HepG2 (cell line): Measurements from ENCODE around the gene CSHL1. TPM values are rescaled to one million over a fixed set of nuclear protein-coding genes. Genes with fewer than 3 reads are reported as not detected.

Source experiments
- ATAC-seq: fragments of 200-7000 bp; cut with Tn5 transposase; 3 replicates; pipeline ENCODE4 v1.9.1; 2020; ENCODE audit warnings: mild to moderate bottlenecking, moderate library complexity
- BruUV-seq: library from RNA; stranded (reverse); fragments of 400-500 nt; replicated peaks from 2 replicates; lab custom pipeline; 2021; lab: Mats Ljungman, UMichigan
- CTCF ChIA-PET: fragments of 300-600 bp; formaldehyde crosslinking; extraction: SDS; loops from one replicate; lab custom pipeline; 2021; ENCODE audit warnings: low total read pairs, inconsistent platforms, low intra/inter-chr PET ratio; lab: Yijun Ruan, JAX
- POLR2A ChIA-PET: fragments of 350-600 bp; sonication (Branson Sonifier 250); formaldehyde crosslinking; loops from one replicate; lab custom pipeline; 2020; ENCODE audit warnings: antibody characterized with exemption, inconsistent platforms; lab: Yijun Ruan, JAX
- DNase-seq: peaks from one replicate; pipeline ENCODE4 v3.0.0-alpha.2; 2015; ENCODE audit warnings: low spot score
- FAIRE-seq: peaks from 3 replicates; lab custom pipeline; 2011; peaks lifted over from hg19 to GRCh38; lab: Jason Lieb, UNC
- H2AFZ ChIP-seq: one replicate; pipeline ENCODE4 v1.6.1; 2011; ENCODE audit warnings: low read length, inconsistent platforms
- H3K27ac ChIP-seq: fragments of 300-600 bp; 3 replicates; pipeline ENCODE4 v1.8.0; 2011; ENCODE audit warnings: mixed run types, mild to moderate bottlenecking, mixed read lengths, low read length, inconsistent platforms; ENCODE audit not compliant: insufficient read depth; ENCODE audit errors: extremely low read length
- H3K27me3 ChIP-seq, 2 experiments: fragments of 200-600 bp in 1 of 2; 2 replicates in 1 of 2; 3 replicates in 1 of 2; pipeline versions ENCODE4 v1.6.0 to v1.8.0; 2011; ENCODE audit warnings: low read length in 2 of 2, mild to moderate bottlenecking in 2 of 2, moderate library complexity in 2 of 2, inconsistent platforms in 1 of 2; ENCODE audit not compliant: insufficient read depth in 2 of 2, control insufficient read depth in 1 of 2
- H3K36me3 ChIP-seq, 2 experiments: fragments of 200-600 bp in 1 of 2; replicated peaks in 1 of 2; 2 replicates in 1 of 2; 3 replicates in 1 of 2; pipeline versions ENCODE4 v1.5.1 to v1.8.0; 2011; ENCODE audit warnings: low read length in 2 of 2, inconsistent platforms in 1 of 2; ENCODE audit not compliant: insufficient read depth in 2 of 2, control insufficient read depth in 1 of 2
- H3K4me1 ChIP-seq: 2 replicates; pipeline ENCODE4 v1.5.1; 2012; ENCODE audit warnings: low read length, inconsistent platforms; ENCODE audit not compliant: insufficient read depth
- H3K4me2 ChIP-seq: 2 replicates; pipeline ENCODE4 v1.6.0; 2011; ENCODE audit warnings: low read depth, low read length, inconsistent platforms
- H3K4me3 ChIP-seq, 3 experiments: fragments of 200-600 bp in 1 of 3; sonication (generic), shearing (Covaris generic) in 1 of 3; replicated peaks in 1 of 3; 2 replicates each; pipeline ENCODE4 v1.5.1; 2011 to 2016; ENCODE audit warnings: low read length in 3 of 3, inconsistent platforms in 2 of 3, low read depth in 2 of 3, mild to moderate bottlenecking in 2 of 3, control low read depth in 1 of 3, mixed read lengths in 1 of 3; ENCODE audit not compliant: insufficient read depth in 1 of 3
- H3K79me2 ChIP-seq: one replicate; pipeline ENCODE4 v1.6.1; 2011; ENCODE audit warnings: low read length, inconsistent platforms; ENCODE audit not compliant: insufficient read depth
- H3K9ac ChIP-seq: 2 replicates; pipeline ENCODE4 v1.6.0; 2011; ENCODE audit warnings: mild to moderate bottlenecking, low read depth, low read length, inconsistent platforms; ENCODE audit not compliant: insufficient read depth
- H3K9me3 ChIP-seq: 2 replicates; pipeline ENCODE4 v1.5.1; 2012; ENCODE audit warnings: mild to moderate bottlenecking, low read length
- H4K20me1 ChIP-seq: 2 replicates; pipeline ENCODE4 v1.6.0; 2011; ENCODE audit warnings: inconsistent platforms, mild to moderate bottlenecking, low read length, moderate library complexity; ENCODE audit not compliant: insufficient read depth
- ATF7-NPFF ChIP-seq: sonication (generic); formaldehyde crosslinking; IDR thresholded peaks from 2 replicates; pipeline ENCODE4 v1.8.1; 2023; ENCODE audit warnings: mild to moderate bottlenecking, low read depth, missing genetic modification reagents, moderate library complexity
- HCFC1 ChIP-seq: fragments of 150-350 bp; IDR thresholded peaks from 2 replicates; pipeline ENCODE4 v1.6.1; 2014; ENCODE audit warnings: low read depth, low read length
- PLSCR1 ChIP-seq: sonication (generic); formaldehyde crosslinking; IDR thresholded peaks from 2 replicates; pipeline ENCODE4 v1.5.0; 2020; ENCODE audit warnings: missing genetic modification reagents, mild to moderate bottlenecking, borderline replicate concordance
- SMAD1 ChIP-seq: sonication (generic); formaldehyde crosslinking; IDR thresholded peaks from 2 replicates; pipeline ENCODE4 v1.4.0; 2020; ENCODE audit warnings: missing genetic modification reagents, low read depth, mild to moderate bottlenecking, borderline replicate concordance
- TCF12 ChIP-seq, 2 experiments: fragments of 450-650 bp in 1 of 2; sonication (generic) in 1 of 2; formaldehyde crosslinking in 1 of 2; IDR thresholded peaks; 2 replicates each; pipeline versions ENCODE4 v1.6.1 to v1.8.0; 2017 to 2022; ENCODE audit warnings: antibody characterized with exemption in 1 of 2, mild to moderate bottlenecking in 1 of 2, missing genetic modification reagents in 1 of 2, moderate library complexity in 1 of 2
- ZFX ChIP-seq: sonication (generic); formaldehyde crosslinking; IDR thresholded peaks from 2 replicates; pipeline ENCODE4 v1.4.0; 2020; ENCODE audit warnings: mild to moderate bottlenecking, low read depth, missing genetic modification reagents, moderate library complexity
- ZNF850 ChIP-seq: sonication (generic); formaldehyde crosslinking; conservative IDR thresholded peaks from 2 replicates; pipeline ENCODE4 v1.9.0; 2021; ENCODE audit warnings: mild to moderate bottlenecking, missing genetic modification reagents
- WGBS: methylation state at CpG from one replicate; pipeline ENCODE4 v1.1.6; 2017; ENCODE audit warnings: low lambda C conversion rate; 5-methylcytosine and 5-hydroxymethylcytosine counted together
- in situ Hi-C: cut with HindIII; loops from 2 replicates; pipeline ENCODE4 v1.10.0; 2017; ENCODE audit warnings: low pct_unique_long_range_greater_than_20kb; ENCODE audit not compliant: extremely low pct_ligation_motif_present
- intact Hi-C: fragments of 100-400 bp; cut with micrococcal nuclease; formaldehyde crosslinking; loops from one replicate; pipeline ENCODE4 v1.10.0; 2022; ENCODE audit not compliant: unreplicated experiment
- polyA plus RNA-seq, 8 experiments: library from polyadenylated mRNA; depleted of rRNA in 3 of 8; stranded (reverse) in 7 of 8; unstranded in 1 of 8; fragments of >200 nt; fragmentation: Illumina TruSeq in 4 of 8; extraction: Trizol in 4 of 8; gene quantifications; 2 replicates each; pipeline versions ENCODE4 v1.2.1 to v1.2.3, GENCODE V29; 2011 to 2016; ENCODE audit warnings: low read depth in 4 of 8, missing spikeins in 1 of 8, mixed read lengths in 1 of 8; ENCODE audit not compliant: insufficient read depth in 1 of 8
- total RNA-seq, 5 experiments: library from RNA; depleted of rRNA; stranded (reverse); fragments of >200 nt; fragmentation: Illumina TruSeq; extraction: Trizol; gene quantifications; 2 replicates each; pipeline ENCODE4 v1.2.3, GENCODE V29; 2016; ENCODE audit warnings: low read depth in 1 of 5

The CSHL1 gene
- total and polyA plus RNA-seq, 2 of the 13 experiments (the other 11 are each of a cell fraction or from before 2014, with no cell fraction given): not detected

DNA sequence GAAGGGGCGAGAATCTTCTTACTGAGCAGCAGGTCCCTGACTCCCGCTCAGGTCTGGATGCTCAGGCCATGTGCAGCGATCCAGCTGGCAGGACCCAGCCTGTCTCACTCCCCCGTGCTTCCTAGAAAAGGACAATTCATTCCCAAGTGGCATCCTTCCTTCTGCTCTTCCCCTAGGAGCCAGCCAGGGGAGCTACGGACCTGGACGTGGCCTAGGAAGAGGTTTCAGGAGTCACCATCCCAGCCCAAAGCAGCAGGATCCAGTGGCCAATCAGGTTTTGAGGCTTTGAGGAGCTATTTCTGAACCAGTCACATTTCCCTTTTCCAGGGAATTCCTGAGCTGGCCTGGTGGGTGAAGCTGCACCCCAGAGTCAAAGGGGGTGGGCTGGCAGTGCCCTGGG, 28.8 kb upstream of the CSHL1 start (continued):
- no peak for TF ChIP-seq TCF12 (IDR thresholded peaks at IDR 0.05)
- no peak for TF ChIP-seq TCF12 (CRISPR knock-in tag; IDR thresholded peaks at IDR 0.05)
- TF ChIP-seq HCFC1: no peak
- TF ChIP-seq ATF7-NPFF: no peak
- no peak for TF ChIP-seq SMAD1 (CRISPR knock-in tag)
- TF ChIP-seq ZFX: no peak

GRCh38 chr17:63939401-63939800, 28.3 kb upstream of the CSHL1 start:
- FAIRE-seq (no peak), DNase-seq (no peak), ATAC-seq (no peak; the same call in 2 of the 3 replicates)
- POLR2A ChIA-PET: no interaction called here
- Histone ChIP-seq H3K9ac (no peak overlapping the region), H3K9me3 (no peaks in the 10 kb centered on the region), H3K27me3 (peaks cover under 1 to 45% of the 10 kb centered on the region in 2 experiments; a peak in 3 of 5 replicates), H3K79me2 (no peaks in the 10 kb centered on the region), H3K4me1 (no peaks in the 10 kb centered on the region), H3K27ac (no peak overlapping the region), H3K36me3 (no peaks in the 10 kb centered on the region), H2AFZ (no peak overlapping the region), H4K20me1 (no peaks in the 10 kb centered on the region), H3K4me2 (no peak overlapping the region), H3K4me3 (no peak overlapping the region)
- WGBS: 44% methylated on average over 9 of the region's 9 CpGs
- no peak for TF ChIP-seq PLSCR1 (CRISPR knock-in tag)
- no peak for TF ChIP-seq ZNF850 (CRISPR knock-in tag)
- CTCF ChIA-PET: no interaction called here
- intact Hi-C loops: no loop called here
- BruUV-seq: no TSS peak
- in situ Hi-C loops: no loop called here
